A549 (cell line): ENCODE data around the gene SPHK1. TPM values are rescaled to one million over a fixed set of nuclear protein-coding genes. Genes with fewer than 3 reads are reported as not detected.

Experiments used
- ATAC-seq, 2 experiments: fragments of 200-7000 bp in 1 of 2; fragments of >200 bp in 1 of 2; cut with Nextera tagmentation in 1 of 2; cut with Tn5 transposase in 1 of 2; 3 replicates each; pipeline versions ENCODE4 v1.8.0 to v1.9.1; 2018 to 2020; ENCODE audit warnings: mild to moderate bottlenecking in 1 of 2, moderate library complexity in 1 of 2
- CTCF ChIA-PET: fragments of 300-600 bp; sonication (Branson Sonifier 250); formaldehyde crosslinking; extraction: SDS; loops from one replicate; lab custom pipeline; 2021; ENCODE audit warnings: antibody characterized with exemption, inconsistent platforms; lab: Yijun Ruan, JAX
- POLR2A ChIA-PET: fragments of 350-600 bp; formaldehyde crosslinking; extraction: SDS; loops from one replicate; lab custom pipeline; 2021; ENCODE audit warnings: antibody characterized with exemption, inconsistent platforms; lab: Yijun Ruan, JAX
- DNase-seq, 2 experiments: peaks; one replicate each; pipeline versions ENCODE4 v3.0.0 to v3.0.0-alpha.2; 2011 to 2016; ENCODE audit warnings: low read depth in 1 of 2, low spot score in 1 of 2
- FAIRE-seq: peaks from 2 replicates; lab custom pipeline; 2011; peaks lifted over from hg19 to GRCh38; lab: Jason Lieb, UNC
- H3K27ac ChIP-seq, 2 experiments: fragments of >200 bp; sonication (Bioruptor Twin); formaldehyde crosslinking; 3 replicates each; pipeline ENCODE4 v1.5.1; 2016 to 2017
- H3K4me1 ChIP-seq: fragments of >200 bp; sonication (Bioruptor Twin); formaldehyde crosslinking; 3 replicates; pipeline ENCODE4 v1.6.1; 2016
- H3K4me2 ChIP-seq: fragments of >200 bp; sonication (Bioruptor Twin); formaldehyde crosslinking; 3 replicates; pipeline ENCODE4 v1.6.1; 2016
- H3K4me3 ChIP-seq: fragments of >200 bp; sonication (Bioruptor Twin); formaldehyde crosslinking; 3 replicates; pipeline ENCODE4 v1.5.1; 2016
- H3K9me3 ChIP-seq: fragments of >200 bp; sonication (Bioruptor Twin); formaldehyde crosslinking; 3 replicates; pipeline ENCODE4 v1.6.1; 2016
- ATOH8 ChIP-seq: fragments of 250-450 bp; sonication (Bioruptor Pico); IDR thresholded peaks from 2 replicates; pipeline ENCODE4 v1.5.0; 2020; ENCODE audit warnings: low read depth, mild to moderate bottlenecking, moderate library complexity
- CBX8 ChIP-seq: fragments of 200-600 bp; sonication (generic); IDR thresholded peaks from 2 replicates; pipeline ENCODE4 v1.6.1; 2016
- CEBPB ChIP-seq, 2 experiments: fragments of >200 bp in 1 of 2; sonication (Bioruptor Twin) in 1 of 2; formaldehyde crosslinking in 1 of 2; IDR thresholded peaks; 2 replicates each; pipeline ENCODE4 v1.6.1; 2012 to 2016
- CHD2 ChIP-seq: fragments of 150-350 bp; IDR thresholded peaks from 2 replicates; pipeline ENCODE4 v1.6.1; 2014; ENCODE audit warnings: low read length; ENCODE audit not compliant: partially characterized antibody
- CTCF ChIP-seq: fragments of >200 bp; sonication (Bioruptor Twin); formaldehyde crosslinking; IDR thresholded peaks from 3 replicates; pipeline ENCODE4 v1.5.1; 2016
- E2F6 ChIP-seq: IDR thresholded peaks from 2 replicates; pipeline ENCODE4 v1.6.1; 2012; ENCODE audit warnings: low read depth, borderline replicate concordance
- EHF ChIP-seq: fragments of 250-450 bp; sonication (Bioruptor Pico); IDR thresholded peaks from 2 replicates; pipeline ENCODE4 v1.5.0; 2020; ENCODE audit warnings: mild to moderate bottlenecking
- ESRRA ChIP-seq: fragments of 150-350 bp; IDR thresholded peaks from 2 replicates; pipeline ENCODE4 v1.6.1; 2014; ENCODE audit warnings: mild to moderate bottlenecking, low read length, borderline replicate concordance
- FOSL2 ChIP-seq, 2 experiments: fragments of 450-650 bp in 1 of 2; fragments of >200 bp in 1 of 2; sonication (Bioruptor Twin) in 1 of 2; formaldehyde crosslinking; IDR thresholded peaks; 2 replicates each; pipeline versions ENCODE4 v1.5.0 to v1.6.1; 2016 to 2020; ENCODE audit warnings: mild to moderate bottlenecking in 1 of 2, moderate library complexity in 1 of 2
- HES2 ChIP-seq: fragments of >200 bp; sonication (Bioruptor Twin); formaldehyde crosslinking; IDR thresholded peaks from 2 replicates; pipeline ENCODE4 v1.6.1; 2016
- HOXB5 ChIP-seq: fragments of 250-450 bp; sonication (Bioruptor Pico); IDR thresholded peaks from 2 replicates; pipeline ENCODE4 v1.5.0; 2020; ENCODE audit warnings: mild to moderate bottlenecking, moderate library complexity
- JUN ChIP-seq, 2 experiments: fragments of >200 bp; sonication (Bioruptor Twin); formaldehyde crosslinking; IDR thresholded peaks; 2 replicates in 1 of 2; 3 replicates in 1 of 2; pipeline ENCODE4 v1.6.1; 2016 to 2017
- KDM1A ChIP-seq: fragments of 200-600 bp; sonication (generic); IDR thresholded peaks from 2 replicates; pipeline ENCODE4 v1.6.1; 2016; ENCODE audit warnings: low read depth, mild to moderate bottlenecking
- MAFK ChIP-seq: fragments of 450-650 bp; IDR thresholded peaks from 2 replicates; pipeline ENCODE4 v1.6.1; 2014; ENCODE audit not compliant: partially characterized antibody
- MAX ChIP-seq: IDR thresholded peaks from 2 replicates; pipeline ENCODE4 v1.6.1; 2012
- MAZ ChIP-seq: fragments of 150-350 bp; IDR thresholded peaks from 2 replicates; pipeline ENCODE4 v1.6.1; 2014; ENCODE audit warnings: antibody characterized with exemption, low read depth, low read length, borderline replicate concordance
- NPAS2 ChIP-seq: fragments of 250-450 bp; sonication (Bioruptor Pico); IDR thresholded peaks from 2 replicates; pipeline ENCODE4 v1.8.0; 2022; ENCODE audit warnings: mild to moderate bottlenecking, moderate library complexity, borderline replicate concordance
- PBX3 ChIP-seq: IDR thresholded peaks from 2 replicates; pipeline ENCODE4 v1.6.1; 2012
- RARB ChIP-seq: fragments of 250-450 bp; sonication (Bioruptor Pico); IDR thresholded peaks from 2 replicates; pipeline ENCODE4 v1.8.0; 2021; ENCODE audit warnings: mild to moderate bottlenecking, moderate library complexity
- RCOR1 ChIP-seq: fragments of 150-350 bp; IDR thresholded peaks from 2 replicates; pipeline ENCODE4 v1.6.1; 2014; ENCODE audit warnings: antibody characterized with exemption, low read length, low read depth
- RNF2 ChIP-seq: fragments of 200-600 bp; sonication (generic); IDR thresholded peaks from 2 replicates; pipeline ENCODE4 v1.6.1; 2016; ENCODE audit warnings: low read depth, mild to moderate bottlenecking, antibody characterized with exemption, moderate library complexity, borderline replicate concordance
- USF2 ChIP-seq: fragments of 450-650 bp; IDR thresholded peaks from 2 replicates; pipeline ENCODE4 v1.6.1; 2014; ENCODE audit warnings: antibody characterized with exemption
- ZFP36 ChIP-seq: fragments of 450-650 bp; IDR thresholded peaks from 2 replicates; pipeline ENCODE4 v1.6.1; 2014; ENCODE audit warnings: borderline replicate concordance; ENCODE audit not compliant: partially characterized antibody
- WGBS: methylation state at CpG from one replicate; pipeline ENCODE4 v1.1.6; 2017; ENCODE audit errors: missing lambda C conversion rate; 5-methylcytosine and 5-hydroxymethylcytosine counted together
- polyA plus RNA-seq, 4 experiments: library from polyadenylated mRNA; depleted of rRNA in 3 of 4; stranded (reverse); fragments of >200 nt; fragmentation: RNase III in 1 of 4; extraction: RNeasy Plus Mini Kit Qiagen cat#74134 plus additional on column Dnase treatment in 1 of 4; gene quantifications; 2 replicates in 3 of 4; 3 replicates in 1 of 4; pipeline ENCODE4 v1.2.3, GENCODE V29; 2011 to 2017

The SPHK1 gene
- polyA plus RNA-seq, 2 of the 4 experiments (the other 2 are of a cell fraction), result 4.6 to 14.9 TPM

- no peak for FAIRE-seq
- ATAC-seq, result no peak
- H3K4me3 ChIP-seq, result no peak overlapping the region
- no peak for DNase-seq
- H3K27ac ChIP-seq, result no peak overlapping the region
- peaks cover 14% of the 10 kb centered on the region; the same call in 2 of the 3 replicates for H3K4me1 ChIP-seq
- 76% methylated on average over 5 of the region's 5 CpGs for WGBS
- H3K9me3 ChIP-seq, result no peaks in the 10 kb centered on the region
- POLR2A ChIA-PET, result no interaction called here
- CTCF ChIA-PET, result interaction anchor here (0.6 to 43.2 kb wide), 6 partner anchors 21 to 670 kb away, joined by 3 to 1094 read pairs (median 4); partner anchors contain the start of gene PRPSAP1
- no peak overlapping the region for H3K4me2 ChIP-seq
- TF ChIP-seq JUN (IDR thresholded peaks at IDR 0.05) (no peak), EHF (CRISPR knock-in tag) (no peak), NPAS2 (CRISPR knock-in tag) (no peak), ESRRA (no peak)
These were observed 5.7 kb upstream of the SPHK1 start for GRCh38 chr17:76378548-76379274.

GRCh38 chr17:76379275-76379641 is 5.2 kb upstream of the SPHK1 start:
- WGBS, result 90% methylated on average over 11 of the region's 11 CpGs
- ChIA-PET CTCF (interaction anchor here (0.6 to 43.2 kb wide), 7 partner anchors 22 to 670 kb away, joined by 3 to 1094 read pairs (median 4); partner anchors contain the start of gene PRPSAP1), POLR2A (interaction anchor here (2.0 kb wide), 1 partner anchor 25 kb away, joined by 8 read pairs; the partner anchor contains the start of gene PRPSAP1)
- DNase-seq (no peak), ATAC-seq (no peak), FAIRE-seq (no peak)
- TF ChIP-seq CHD2, result no peak
- no peak for TF ChIP-seq ZFP36
- TF ChIP-seq USF2, result no peak
- no peak for TF ChIP-seq RARB (CRISPR knock-in tag)
- no peak for TF ChIP-seq RNF2
- TF ChIP-seq HES2, result no peak
- no peak for TF ChIP-seq ATOH8 (CRISPR knock-in tag)
- TF ChIP-seq MAZ, result no peak
- H3K4me2 ChIP-seq, result no peak overlapping the region
- no peak overlapping the region for H3K4me3 ChIP-seq
- H3K9me3 ChIP-seq, result no peaks in the 10 kb centered on the region
- no peak overlapping the region for H3K27ac ChIP-seq
- peaks cover 14% of the 10 kb centered on the region; the same call in 2 of the 3 replicates for H3K4me1 ChIP-seq

- DNase-seq (no peak), ATAC-seq (no peak), FAIRE-seq (no peak)
- Histone ChIP-seq H3K4me2 (no peak overlapping the region), H3K4me1 (peaks cover 16% of the 10 kb centered on the region; the same call in 2 of the 3 replicates), H3K27ac (no peak overlapping the region), H3K9me3 (no peaks in the 10 kb centered on the region), H3K4me3 (no peak overlapping the region)
- ChIA-PET POLR2A (interaction anchor here (2.0 kb wide), 1 partner anchor 26 kb away, joined by 8 read pairs; the partner anchor contains the start of gene PRPSAP1), CTCF (interaction anchor here (0.6 to 43.2 kb wide), 8 partner anchors 22 to 669 kb away, joined by 3 to 1094 read pairs (median 4); partner anchors contain the start of genes PRPSAP1 and QRICH2)
- 88% methylated on average over 21 of the region's 21 CpGs for WGBS
- TF ChIP-seq FOSL2 (IDR thresholded peaks at IDR 0.05) (no peak), FOSL2 (CRISPR knock-in tag; IDR thresholded peaks at IDR 0.05) (no peak), KDM1A (no peak), ATOH8 (CRISPR knock-in tag) (no peak), HOXB5 (CRISPR knock-in tag) (no peak), RCOR1 (no peak), RARB (CRISPR knock-in tag) (no peak), PBX3 (no peak), MAFK (no peak), CTCF (no peak), CEBPB (IDR thresholded peaks at IDR 0.05) (no peak), JUN (IDR thresholded peaks at IDR 0.05) (no peak), CBX8 (no peak), HES2 (no peak), MAX (no peak), E2F6 (no peak)
These were observed 4.6 kb upstream of the SPHK1 start for GRCh38 chr17:76379646-76380376.
